Caco-2 (cell line): ENCODE results near the gene ZFP28. TPM values are rescaled to one million over a fixed set of nuclear protein-coding genes. Genes with fewer than 3 reads are reported as not detected.

Experiments
- BruUV-seq: library from RNA; stranded (reverse); fragments of 400-500 nt; replicated peaks from 2 replicates; lab custom pipeline; 2021; lab: Mats Ljungman, UMichigan
- CTCF ChIA-PET: fragments of 300-600 bp; sonication (Branson Sonifier 250); formaldehyde crosslinking; loops from one replicate; lab custom pipeline; 2022; ENCODE audit warnings: antibody characterized with exemption; lab: Charles Lee
- POLR2A ChIA-PET: fragments of 300-600 bp; sonication (Branson Sonifier 250); formaldehyde crosslinking; loops from one replicate; lab custom pipeline; 2022; ENCODE audit warnings: antibody characterized with exemption; lab: Charles Lee
- DNase-seq, 2 experiments: peaks; one replicate each; pipeline versions ENCODE4 v3.0.0 to v3.0.0-alpha.2; 2020 to 2022
- H3K27me3 ChIP-seq: replicated peaks from 2 replicates; pipeline ENCODE4 v1.6.0; 2011; ENCODE audit warnings: low read length; ENCODE audit not compliant: control insufficient read depth, insufficient read depth
- H3K36me3 ChIP-seq: 2 replicates; pipeline ENCODE4 v1.5.1; 2011; ENCODE audit warnings: low read length; ENCODE audit not compliant: control insufficient read depth, insufficient read depth
- H3K4me1 ChIP-seq: fragments of 250-450 bp; sonication (Bioruptor Pico); 2 replicates; pipeline ENCODE4 v1.5.1; 2020; ENCODE audit warnings: mild to moderate bottlenecking
- H3K4me3 ChIP-seq: 2 replicates; pipeline ENCODE4 v1.5.1; 2011; ENCODE audit warnings: low read depth, mild to moderate bottlenecking, control low read depth, low read length
- H3K9me3 ChIP-seq: fragments of 250-450 bp; sonication (Bioruptor Pico); 2 replicates; pipeline ENCODE4 v1.5.1; 2020; ENCODE audit warnings: mild to moderate bottlenecking, moderate library complexity
- H3K27ac Mint-ChIP-seq: one replicate; pipeline ENCODE4 v1.8.0; 2022; ENCODE audit warnings: mixed read lengths; ENCODE audit not compliant: unreplicated experiment
- H3K27me3 Mint-ChIP-seq: one replicate; pipeline ENCODE4 v1.8.0; 2022; ENCODE audit warnings: mixed read lengths; ENCODE audit not compliant: insufficient read depth, unreplicated experiment
- H3K36me3 Mint-ChIP-seq: one replicate; pipeline ENCODE4 v1.8.0; 2022; ENCODE audit warnings: mild to moderate bottlenecking, mixed read lengths; ENCODE audit not compliant: insufficient read depth, unreplicated experiment
- H3K4me1 Mint-ChIP-seq: one replicate; pipeline ENCODE4 v1.8.0; 2022; ENCODE audit warnings: low read depth, mixed read lengths; ENCODE audit not compliant: unreplicated experiment
- H3K4me3 Mint-ChIP-seq: one replicate; pipeline ENCODE4 v1.8.0; 2022; ENCODE audit warnings: mild to moderate bottlenecking, moderate library complexity, mixed read lengths; ENCODE audit not compliant: unreplicated experiment
- H3K9me3 Mint-ChIP-seq: one replicate; pipeline ENCODE4 v1.8.0; 2022; ENCODE audit warnings: mixed read lengths; ENCODE audit not compliant: unreplicated experiment
- intact Hi-C: fragments of 100-400 bp; cut with micrococcal nuclease; formaldehyde crosslinking; loops from one replicate; pipeline ENCODE4 v1.10.0; 2022; ENCODE audit not compliant: unreplicated experiment
- total RNA-seq: library from RNA; stranded (reverse); gene quantifications from 2 replicates; pipeline ENCODE4 v1.2.3, GENCODE V29; 2022
- TF ChIP-seq, protein P1 (sequence below), 2 experiments: fragments of 200-600 bp in 1 of 2; IDR thresholded peaks; 1 replicate in 1 of 2; 2 replicates in 1 of 2; pipeline versions ENCODE4 v1.5.1 to v1.8.0; 2011 to 2022; ENCODE audit warnings: antibody characterized with exemption in 1 of 2, control low read depth in 1 of 2, inconsistent platforms in 1 of 2, low read depth in 1 of 2, low read length in 1 of 2, mild to moderate bottlenecking in 1 of 2, moderate library complexity in 1 of 2; ENCODE audit not compliant: insufficient read depth in 1 of 2, severe bottlenecking in 1 of 2, unreplicated experiment in 1 of 2

Gene ZFP28
- total RNA-seq, 1 experiment from 2014 or later = not detected

DNA sequence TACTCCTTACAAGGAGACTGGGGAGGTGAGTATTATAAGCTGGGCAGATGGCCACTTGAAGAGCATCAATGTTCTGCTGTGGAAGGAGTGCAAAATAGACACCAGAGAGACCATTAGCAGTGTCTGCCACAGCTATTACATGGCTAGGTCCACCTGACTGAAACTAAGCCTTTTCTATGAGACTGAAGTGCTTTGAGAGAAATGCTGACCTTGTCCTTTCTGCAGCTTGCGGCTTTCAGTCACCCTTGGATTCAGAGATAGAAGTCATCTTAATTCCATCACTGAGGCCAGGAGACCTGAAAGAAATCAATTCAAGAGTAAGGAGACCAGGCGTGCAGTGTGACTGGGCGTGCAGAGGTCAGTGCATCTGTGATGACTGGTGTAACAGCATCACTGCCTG lies 1.3 kb upstream of the ZFP28 start:
- POLR2A ChIA-PET = no interaction called here
- Histone ChIP-seq H3K9me3 (peaks cover 22% of the 10 kb centered on the region), H3K27me3 (no peaks in the 10 kb centered on the region), H3K4me1 (no peaks in the 10 kb centered on the region), H3K36me3 (no peaks in the 10 kb centered on the region), H3K4me3 (no peak overlapping the region)
- CTCF ChIA-PET = no interaction called here
- no peaks in the 10 kb centered on the region for H3K27me3 Mint-ChIP-seq
- intact Hi-C loops = no loop called here
- peaks cover 49% of the 10 kb centered on the region for H3K9me3 Mint-ChIP-seq
- BruUV-seq = no TSS peak
- H3K4me3 Mint-ChIP-seq = no peak overlapping the region
- no peaks in the 10 kb centered on the region for H3K4me1 Mint-ChIP-seq
- no peak overlapping the region for H3K27ac Mint-ChIP-seq
- TF ChIP-seq, protein P1, sequence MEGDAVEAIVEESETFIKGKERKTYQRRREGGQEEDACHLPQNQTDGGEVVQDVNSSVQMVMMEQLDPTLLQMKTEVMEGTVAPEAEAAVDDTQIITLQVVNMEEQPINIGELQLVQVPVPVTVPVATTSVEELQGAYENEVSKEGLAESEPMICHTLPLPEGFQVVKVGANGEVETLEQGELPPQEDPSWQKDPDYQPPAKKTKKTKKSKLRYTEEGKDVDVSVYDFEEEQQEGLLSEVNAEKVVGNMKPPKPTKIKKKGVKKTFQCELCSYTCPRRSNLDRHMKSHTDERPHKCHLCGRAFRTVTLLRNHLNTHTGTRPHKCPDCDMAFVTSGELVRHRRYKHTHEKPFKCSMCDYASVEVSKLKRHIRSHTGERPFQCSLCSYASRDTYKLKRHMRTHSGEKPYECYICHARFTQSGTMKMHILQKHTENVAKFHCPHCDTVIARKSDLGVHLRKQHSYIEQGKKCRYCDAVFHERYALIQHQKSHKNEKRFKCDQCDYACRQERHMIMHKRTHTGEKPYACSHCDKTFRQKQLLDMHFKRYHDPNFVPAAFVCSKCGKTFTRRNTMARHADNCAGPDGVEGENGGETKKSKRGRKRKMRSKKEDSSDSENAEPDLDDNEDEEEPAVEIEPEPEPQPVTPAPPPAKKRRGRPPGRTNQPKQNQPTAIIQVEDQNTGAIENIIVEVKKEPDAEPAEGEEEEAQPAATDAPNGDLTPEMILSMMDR (IDR thresholded peaks at IDR 0.05; ENCODE audit: insufficient read depth in 1 of 2, low read depth in 1 of 2, low read length in 1 of 2, severe bottlenecking in 1 of 2, unreplicated experiment in 1 of 2) = no peak
- H3K36me3 Mint-ChIP-seq = no peaks in the 10 kb centered on the region
- no peak for DNase-seq

DNA sequence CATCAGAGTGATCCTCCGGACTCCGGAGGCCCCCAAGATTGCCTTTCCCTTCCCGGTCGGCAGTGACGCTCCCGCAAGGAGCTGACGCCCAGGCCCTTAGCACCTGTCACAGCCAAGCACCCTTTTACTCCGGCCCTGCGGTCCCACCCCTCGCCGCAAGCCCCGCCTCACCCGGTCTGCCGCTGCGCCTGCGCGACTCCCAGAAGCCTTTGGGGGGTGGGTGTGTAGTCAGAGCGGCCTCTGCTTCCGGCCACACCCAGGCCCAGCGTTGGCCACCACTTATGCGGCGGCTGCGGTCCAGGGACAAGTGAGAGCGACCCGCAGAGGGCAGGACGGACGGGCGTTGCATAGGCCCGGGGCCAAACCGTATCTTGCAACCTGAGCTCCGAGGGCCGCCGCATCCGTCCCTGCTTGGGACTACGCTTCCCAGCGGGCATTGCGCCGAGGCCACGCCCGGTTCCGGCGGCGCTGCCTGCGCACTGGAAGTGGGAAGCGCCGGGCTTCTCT lies 441 bp upstream of the ZFP28 start:
- Mint-ChIP-seq H3K27ac (no peak overlapping the region), H3K4me3 (no peak overlapping the region), H3K36me3 (no peaks in the 10 kb centered on the region), H3K9me3 (peaks cover 40% of the 10 kb centered on the region), H3K4me1 (no peaks in the 10 kb centered on the region), H3K27me3 (no peaks in the 10 kb centered on the region)
- BruUV-seq = no TSS peak
- Histone ChIP-seq H3K27me3 (no peaks in the 10 kb centered on the region), H3K4me3 (no peak overlapping the region), H3K4me1 (no peaks in the 10 kb centered on the region), H3K36me3 (no peaks in the 10 kb centered on the region), H3K9me3 (peaks cover 27% of the 10 kb centered on the region)
- ChIA-PET CTCF (no interaction called here), POLR2A (no interaction called here)
- no peak for DNase-seq
- intact Hi-C loops = no loop called here
- TF ChIP-seq, protein P1 (IDR thresholded peaks at IDR 0.05; ENCODE audit: insufficient read depth in 1 of 2, low read depth in 1 of 2, low read length in 1 of 2, severe bottlenecking in 1 of 2, unreplicated experiment in 1 of 2) = no peak

DNA sequence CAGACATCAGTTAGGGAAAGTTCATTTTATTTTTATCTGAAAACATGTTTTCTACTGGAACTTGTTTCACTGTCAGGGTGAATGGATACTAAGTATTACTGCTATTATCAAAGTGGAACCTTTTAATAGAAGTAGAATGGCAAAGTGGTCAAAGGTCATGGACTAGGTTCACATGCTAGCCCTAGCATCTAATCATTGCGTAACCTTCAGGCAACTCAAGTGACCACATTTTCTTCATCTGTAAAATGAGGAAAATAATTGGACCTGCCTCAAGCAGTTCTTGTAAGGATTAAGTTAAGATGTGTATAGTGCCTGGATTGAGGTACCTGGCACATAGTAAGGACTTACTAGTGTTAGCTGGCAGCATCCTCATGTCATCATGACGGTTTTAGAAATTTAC lies 5.0 kb downstream of the ZFP28 start:
- Histone ChIP-seq H3K36me3 (no peaks in the 10 kb centered on the region), H3K9me3 (peaks cover 23% of the 10 kb centered on the region), H3K4me1 (no peaks in the 10 kb centered on the region), H3K27me3 (no peaks in the 10 kb centered on the region), H3K4me3 (no peak overlapping the region)
- TF ChIP-seq, protein P1 (IDR thresholded peaks at IDR 0.05; ENCODE audit: insufficient read depth in 1 of 2, low read depth in 1 of 2, low read length in 1 of 2, severe bottlenecking in 1 of 2, unreplicated experiment in 1 of 2) = no peak
- BruUV-seq = no TSS peak
- H3K36me3 Mint-ChIP-seq = no peaks in the 10 kb centered on the region
- intact Hi-C loops = no loop called here
- no peak overlapping the region for H3K4me3 Mint-ChIP-seq
- H3K4me1 Mint-ChIP-seq = no peaks in the 10 kb centered on the region
- no peak for DNase-seq
- H3K27me3 Mint-ChIP-seq = no peaks in the 10 kb centered on the region
- H3K9me3 Mint-ChIP-seq = peaks cover 33% of the 10 kb centered on the region
- ChIA-PET CTCF (no interaction called here), POLR2A (no interaction called here)
- no peak overlapping the region for H3K27ac Mint-ChIP-seq
